Glutamatergic neuron (in vitro differentiated cells): Measurements from ENCODE around the gene PJA2. TPM values are rescaled to one million over a fixed set of nuclear protein-coding genes. Genes with fewer than 3 reads are reported as not detected.
"Not testable (repeated sequence)": the region's sequence is repeated elsewhere in the genome, so short reads cannot be mapped to it uniquely, and the experiment has no call there.

Source experiments
- DNase-seq: peaks from one replicate; pipeline ENCODE4 v3.0.0; 2022
- H3K27ac Mint-ChIP-seq: one replicate; pipeline ENCODE4 v1.8.0; 2020; ENCODE audit warnings: mild to moderate bottlenecking, mixed read lengths, inconsistent platforms; ENCODE audit not compliant: unreplicated experiment
- H3K27me3 Mint-ChIP-seq: one replicate; pipeline ENCODE4 v1.8.0; 2020; ENCODE audit warnings: mild to moderate bottlenecking, moderate library complexity, mixed read lengths, inconsistent platforms; ENCODE audit not compliant: unreplicated experiment
- H3K36me3 Mint-ChIP-seq: one replicate; pipeline ENCODE4 v1.8.0; 2020; ENCODE audit warnings: mild to moderate bottlenecking, mixed read lengths, inconsistent platforms; ENCODE audit not compliant: unreplicated experiment
- H3K4me1 Mint-ChIP-seq: one replicate; pipeline ENCODE4 v1.8.0; 2020; ENCODE audit warnings: mild to moderate bottlenecking, low read depth, mixed read lengths, inconsistent platforms; ENCODE audit not compliant: unreplicated experiment
- H3K4me3 Mint-ChIP-seq: one replicate; pipeline ENCODE4 v1.8.0; 2020; ENCODE audit warnings: mild to moderate bottlenecking, mixed read lengths, inconsistent platforms; ENCODE audit not compliant: unreplicated experiment
- H3K9me3 Mint-ChIP-seq: one replicate; pipeline ENCODE4 v1.8.0; 2020; ENCODE audit warnings: mild to moderate bottlenecking, moderate library complexity, mixed read lengths, inconsistent platforms; ENCODE audit not compliant: unreplicated experiment
- total RNA-seq: library from RNA; stranded (reverse); fragmentation: NEBNext Ultra II Directional; extraction: Animal tissue kit (Norgen Biotek cat#: 25700); gene quantifications from one replicate; pipeline ENCODE4 v1.2.1, GENCODE V29; 2021; ENCODE audit not compliant: unreplicated experiment
- TF ChIP-seq, protein P1 (sequence below): fragments of 200-600 bp; sonication (generic); IDR thresholded peaks from one replicate; pipeline ENCODE4 v1.5.0; 2021; ENCODE audit not compliant: partially characterized antibody, unreplicated experiment

PJA2 gene
- total RNA-seq, 1 donor from 2014 or later = 156 TPM

DNA sequence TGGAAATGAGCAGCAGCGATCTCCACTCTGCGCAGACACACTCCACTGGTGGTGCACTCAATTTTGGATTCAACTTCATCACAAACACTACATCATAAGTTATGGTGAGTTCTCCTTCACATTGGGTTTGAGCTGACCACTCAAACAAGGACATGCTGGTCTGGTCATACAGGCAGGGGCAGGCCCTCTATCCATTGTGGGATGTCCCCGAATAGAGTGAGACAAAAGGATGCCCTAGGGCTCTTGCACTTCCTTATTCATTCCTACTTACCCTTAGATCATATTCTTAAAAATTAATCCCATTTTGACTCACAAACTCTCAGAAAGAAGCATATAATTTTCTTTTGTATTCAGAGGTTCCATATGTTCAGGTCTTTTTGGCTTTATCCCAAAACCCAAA is 16.3 kb upstream of the PJA2 start:
- Mint-ChIP-seq H3K36me3 (peaks cover 5% of the 10 kb centered on the region), H3K27me3 (no peaks in the 10 kb centered on the region), H3K4me1 (no peaks in the 10 kb centered on the region), H3K9me3 (no peaks in the 10 kb centered on the region), H3K4me3 (no peak overlapping the region), H3K27ac (no peak overlapping the region)
- DNase-seq = no peak
- TF ChIP-seq, protein P1, sequence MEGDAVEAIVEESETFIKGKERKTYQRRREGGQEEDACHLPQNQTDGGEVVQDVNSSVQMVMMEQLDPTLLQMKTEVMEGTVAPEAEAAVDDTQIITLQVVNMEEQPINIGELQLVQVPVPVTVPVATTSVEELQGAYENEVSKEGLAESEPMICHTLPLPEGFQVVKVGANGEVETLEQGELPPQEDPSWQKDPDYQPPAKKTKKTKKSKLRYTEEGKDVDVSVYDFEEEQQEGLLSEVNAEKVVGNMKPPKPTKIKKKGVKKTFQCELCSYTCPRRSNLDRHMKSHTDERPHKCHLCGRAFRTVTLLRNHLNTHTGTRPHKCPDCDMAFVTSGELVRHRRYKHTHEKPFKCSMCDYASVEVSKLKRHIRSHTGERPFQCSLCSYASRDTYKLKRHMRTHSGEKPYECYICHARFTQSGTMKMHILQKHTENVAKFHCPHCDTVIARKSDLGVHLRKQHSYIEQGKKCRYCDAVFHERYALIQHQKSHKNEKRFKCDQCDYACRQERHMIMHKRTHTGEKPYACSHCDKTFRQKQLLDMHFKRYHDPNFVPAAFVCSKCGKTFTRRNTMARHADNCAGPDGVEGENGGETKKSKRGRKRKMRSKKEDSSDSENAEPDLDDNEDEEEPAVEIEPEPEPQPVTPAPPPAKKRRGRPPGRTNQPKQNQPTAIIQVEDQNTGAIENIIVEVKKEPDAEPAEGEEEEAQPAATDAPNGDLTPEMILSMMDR = no peak

DNA sequence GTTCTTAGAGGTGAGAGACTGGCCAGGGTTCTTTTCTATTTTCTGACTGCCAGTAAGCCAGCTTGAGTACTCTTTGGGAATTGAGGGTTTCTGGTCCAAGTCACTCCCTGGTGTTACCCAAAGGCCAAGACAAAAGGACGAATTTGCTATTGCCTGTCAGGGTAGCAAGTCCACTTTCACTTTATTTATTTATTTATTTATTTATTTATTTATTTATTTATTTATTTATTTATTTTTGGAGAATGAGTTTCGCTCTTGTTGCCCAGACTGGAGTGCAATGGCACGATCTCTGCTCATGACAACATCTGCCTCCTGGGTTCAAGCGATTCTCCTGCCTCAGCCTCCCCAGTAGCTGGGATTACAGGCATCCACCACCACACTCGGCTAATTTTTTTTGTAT is 15.7 kb upstream of the PJA2 start:
- not testable (repeated sequence) for H3K9me3 Mint-ChIP-seq, H3K27ac Mint-ChIP-seq, DNase-seq, H3K4me1 Mint-ChIP-seq, H3K4me3 Mint-ChIP-seq, H3K27me3 Mint-ChIP-seq, H3K36me3 Mint-ChIP-seq

DNA sequence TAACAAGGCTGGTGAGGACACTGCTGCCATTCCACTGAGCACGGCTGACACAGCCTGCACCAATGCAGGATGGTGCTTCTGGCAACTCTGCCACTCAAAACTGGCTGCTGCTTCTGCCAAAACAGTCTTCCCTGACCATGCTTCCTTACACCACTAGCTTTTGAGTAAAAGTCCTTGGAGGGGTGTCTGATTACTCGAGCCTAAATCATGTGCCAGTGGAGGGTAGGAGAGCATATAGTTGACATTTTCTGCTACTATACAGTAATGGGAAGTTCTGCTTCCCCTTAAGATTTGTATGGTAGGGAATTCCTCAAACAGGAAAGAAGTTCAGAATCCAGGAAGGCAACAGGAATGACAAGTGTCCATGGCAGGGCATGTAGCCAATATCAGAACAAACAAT is 12.2 kb upstream of the PJA2 start:
- no peak for DNase-seq
- H3K9me3 Mint-ChIP-seq = no peaks in the 10 kb centered on the region
- no peak overlapping the region for H3K27ac Mint-ChIP-seq
- no peak overlapping the region for H3K4me3 Mint-ChIP-seq
- H3K36me3 Mint-ChIP-seq = peaks cover 5% of the 10 kb centered on the region
- H3K4me1 Mint-ChIP-seq = no peaks in the 10 kb centered on the region
- TF ChIP-seq, protein P1 = no peak
- H3K27me3 Mint-ChIP-seq = no peaks in the 10 kb centered on the region

DNA sequence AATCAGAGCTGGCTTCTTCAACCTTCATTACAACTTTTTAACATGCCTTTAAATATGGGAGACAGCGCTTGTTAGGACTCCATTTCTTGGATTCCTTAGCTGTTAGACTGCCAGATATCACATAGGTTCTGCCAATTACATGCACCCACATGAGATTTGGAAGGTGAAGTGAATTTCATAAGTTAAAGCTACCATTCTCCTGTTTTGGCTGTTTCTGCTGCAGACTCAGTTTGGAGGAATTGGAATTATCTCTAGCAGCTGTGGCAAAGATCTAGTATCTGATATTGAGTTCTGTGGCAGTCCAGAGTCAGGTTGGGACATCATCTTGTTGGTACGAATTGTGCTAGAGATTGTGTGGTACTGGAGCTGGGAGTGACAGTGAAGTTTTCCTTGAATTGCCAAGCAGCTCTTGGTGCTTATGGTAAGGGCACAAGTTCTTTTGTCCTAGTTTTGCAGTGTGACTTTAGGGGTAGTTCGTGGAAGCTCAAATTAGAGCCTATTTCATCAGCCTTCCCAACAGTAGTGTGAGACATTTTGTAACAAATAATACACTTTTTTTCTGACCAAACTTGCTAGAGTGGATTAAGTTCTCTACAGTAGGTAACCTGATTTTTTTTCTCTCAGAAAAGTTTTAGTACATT is 9.1 kb upstream of the PJA2 start:
- H3K4me3 Mint-ChIP-seq = no peak overlapping the region
- TF ChIP-seq, protein P1 = no peak
- H3K9me3 Mint-ChIP-seq = peaks cover 1% of the 10 kb centered on the region
- no peak for DNase-seq
- H3K36me3 Mint-ChIP-seq = no peaks in the 10 kb centered on the region
- H3K27me3 Mint-ChIP-seq = no peaks in the 10 kb centered on the region
- H3K4me1 Mint-ChIP-seq = no peaks in the 10 kb centered on the region
- H3K27ac Mint-ChIP-seq = no peak overlapping the region

DNA sequence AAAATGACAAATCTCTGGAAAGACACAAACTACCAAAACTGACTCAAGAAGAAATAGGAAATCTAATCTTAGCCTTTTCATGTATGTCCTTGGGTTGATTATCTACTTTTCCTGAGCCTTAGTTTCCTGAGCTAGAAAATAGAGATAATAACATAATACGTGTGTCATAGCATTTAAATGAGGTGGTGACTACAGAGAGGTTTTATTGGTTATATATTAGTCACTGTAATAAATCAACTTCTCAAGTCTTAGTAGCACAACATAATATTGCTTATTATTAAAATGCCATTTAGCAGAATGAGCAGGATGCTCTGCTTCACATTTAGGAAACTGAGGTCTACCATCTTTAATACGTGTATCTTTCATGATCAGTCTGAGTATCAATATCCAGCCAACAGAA is 7.1 kb upstream of the PJA2 start:
- TF ChIP-seq, protein P1 = no peak
- Mint-ChIP-seq H3K27ac (no peak overlapping the region), H3K9me3 (peaks cover 1% of the 10 kb centered on the region), H3K36me3 (no peaks in the 10 kb centered on the region), H3K27me3 (no peaks in the 10 kb centered on the region), H3K4me1 (peaks cover 3% of the 10 kb centered on the region), H3K4me3 (no peak overlapping the region)
- DNase-seq = no peak

DNA sequence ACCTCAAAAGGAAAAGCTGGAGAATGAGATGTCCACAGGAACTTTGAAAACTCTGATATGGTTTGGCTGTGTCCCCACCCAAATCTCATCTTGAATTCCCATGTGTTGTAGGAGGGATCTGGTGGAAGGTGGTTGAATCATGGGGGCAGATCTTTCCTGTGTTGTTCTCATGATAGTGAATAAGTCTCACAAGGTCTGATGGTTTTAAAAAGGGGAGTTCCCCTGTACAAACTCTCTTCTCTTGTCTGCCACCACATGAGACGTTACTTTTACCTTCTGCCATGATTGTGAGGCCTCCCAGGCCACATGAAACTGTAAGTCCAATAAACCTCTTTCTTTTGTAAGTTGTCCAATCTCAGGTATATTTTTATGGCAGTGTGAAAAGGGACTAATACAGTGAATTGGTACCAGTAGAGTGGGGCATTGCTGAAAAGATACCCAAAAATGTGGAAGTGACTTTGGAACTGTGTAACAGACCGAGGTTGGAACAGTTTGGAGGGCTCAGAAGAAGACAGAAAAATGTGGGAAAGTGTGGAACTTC is 4.2 kb upstream of the PJA2 start:
- H3K27me3 Mint-ChIP-seq = peaks cover 12% of the 10 kb centered on the region
- not testable (repeated sequence) for H3K36me3 Mint-ChIP-seq, H3K4me3 Mint-ChIP-seq, DNase-seq, H3K4me1 Mint-ChIP-seq, H3K27ac Mint-ChIP-seq
- H3K9me3 Mint-ChIP-seq = peaks cover 19% of the 10 kb centered on the region
